SK-N-SH treated with all-trans-retinoic acid at 6 μM for 48 hours (cell line): ENCODE data around the gene ALS2.

Source experiments
- CSRNP3 ChIP-seq: fragments of 250-450 bp; sonication (Bioruptor Pico); IDR thresholded peaks from 2 replicates; pipeline ENCODE4 v1.5.1; 2021; ENCODE audit warnings: mild to moderate bottlenecking, moderate library complexity
- PPARA ChIP-seq: fragments of 250-450 bp; sonication (Bioruptor Pico); IDR thresholded peaks from 2 replicates; pipeline ENCODE4 v1.5.0; 2020; ENCODE audit warnings: mild to moderate bottlenecking, borderline replicate concordance
- RARB ChIP-seq: fragments of 250-450 bp; sonication (Bioruptor Pico); IDR thresholded peaks from 2 replicates; pipeline ENCODE4 v1.8.0; 2021; ENCODE audit warnings: mild to moderate bottlenecking, moderate library complexity
- ZFP30 ChIP-seq: fragments of 450-650 bp; formaldehyde crosslinking; IDR thresholded peaks from 2 replicates; pipeline ENCODE4 v1.5.0; 2022; ENCODE audit warnings: mild to moderate bottlenecking, moderate library complexity
- ZNF565 ChIP-seq: fragments of 450-650 bp; formaldehyde crosslinking; conservative IDR thresholded peaks from 2 replicates; pipeline ENCODE4 v1.5.0; 2020; ENCODE audit warnings: low read depth, mild to moderate bottlenecking, moderate library complexity
- ZNF8 ChIP-seq: fragments of 450-650 bp; formaldehyde crosslinking; IDR thresholded peaks from 2 replicates; pipeline ENCODE4 v1.5.0; 2020; ENCODE audit warnings: mild to moderate bottlenecking, moderate library complexity
- TF ChIP-seq, protein P1 (sequence below): fragments of 250-450 bp; sonication (Bioruptor Pico); IDR thresholded peaks from 2 replicates; pipeline ENCODE4 v1.8.0; 2020; ENCODE audit warnings: mild to moderate bottlenecking, moderate library complexity, borderline replicate concordance

- TF ChIP-seq CSRNP3 (CRISPR knock-in tag), result no peak
- no peak for TF ChIP-seq ZNF565 (CRISPR knock-in tag)
- TF ChIP-seq RARB (CRISPR knock-in tag), result no peak
- no peak for TF ChIP-seq PPARA (CRISPR knock-in tag)
- no peak for TF ChIP-seq ZNF8 (CRISPR knock-in tag)
- no peak for TF ChIP-seq ZFP30
- TF ChIP-seq, protein P1, sequence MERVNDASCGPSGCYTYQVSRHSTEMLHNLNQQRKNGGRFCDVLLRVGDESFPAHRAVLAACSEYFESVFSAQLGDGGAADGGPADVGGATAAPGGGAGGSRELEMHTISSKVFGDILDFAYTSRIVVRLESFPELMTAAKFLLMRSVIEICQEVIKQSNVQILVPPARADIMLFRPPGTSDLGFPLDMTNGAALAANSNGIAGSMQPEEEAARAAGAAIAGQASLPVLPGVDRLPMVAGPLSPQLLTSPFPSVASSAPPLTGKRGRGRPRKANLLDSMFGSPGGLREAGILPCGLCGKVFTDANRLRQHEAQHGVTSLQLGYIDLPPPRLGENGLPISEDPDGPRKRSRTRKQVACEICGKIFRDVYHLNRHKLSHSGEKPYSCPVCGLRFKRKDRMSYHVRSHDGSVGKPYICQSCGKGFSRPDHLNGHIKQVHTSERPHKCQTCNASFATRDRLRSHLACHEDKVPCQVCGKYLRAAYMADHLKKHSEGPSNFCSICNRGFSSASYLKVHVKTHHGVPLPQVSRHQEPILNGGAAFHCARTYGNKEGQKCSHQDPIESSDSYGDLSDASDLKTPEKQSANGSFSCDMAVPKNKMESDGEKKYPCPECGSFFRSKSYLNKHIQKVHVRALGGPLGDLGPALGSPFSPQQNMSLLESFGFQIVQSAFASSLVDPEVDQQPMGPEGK (CRISPR knock-in tag), result no peak
Measured at GRCh38 chr2:201827621-201828020, 46.9 kb upstream of the ALS2 start.
